KMS-11 (cell line): ENCODE measurements around the gene CDX4.
"Not testable (repeated sequence)": the region's sequence is repeated elsewhere in the genome, so short reads cannot be mapped to it uniquely, and the experiment has no call there.

Experiments
- H2AFZ ChIP-seq: fragments of 200-600 bp; sonication (generic); 2 replicates; pipeline ENCODE4 v1.6.1; 2016; ENCODE audit warnings: antibody characterized with exemption, mixed run types, low read depth
- H3K27ac ChIP-seq: fragments of 200-600 bp; sonication (generic); 2 replicates; pipeline ENCODE4 v1.6.1; 2016; ENCODE audit warnings: mild to moderate bottlenecking, mixed run types
- H3K27me3 ChIP-seq: fragments of 200-600 bp; sonication (generic); 2 replicates; pipeline ENCODE4 v1.6.1; 2017; ENCODE audit warnings: mild to moderate bottlenecking, low read depth, mixed run types, moderate library complexity; ENCODE audit not compliant: insufficient read depth
- H3K36me3 ChIP-seq: fragments of 200-600 bp; sonication (generic); 2 replicates; pipeline ENCODE4 v1.6.1; 2017; ENCODE audit warnings: mild to moderate bottlenecking, mixed run types; ENCODE audit not compliant: insufficient read depth
- H3K4me1 ChIP-seq: fragments of 200-600 bp; sonication (generic); 2 replicates; pipeline ENCODE4 v1.6.1; 2016; ENCODE audit warnings: mild to moderate bottlenecking, low read depth, mixed run types; ENCODE audit not compliant: poor library complexity, severe bottlenecking
- H3K4me2 ChIP-seq: fragments of 200-600 bp; sonication (generic); 2 replicates; pipeline ENCODE4 v1.7.0; 2016; ENCODE audit warnings: mild to moderate bottlenecking, mixed run types
- H3K4me3 ChIP-seq: fragments of 200-600 bp; sonication (generic); IDR thresholded peaks from 2 replicates; pipeline ENCODE4 v1.6.1; 2017; ENCODE audit warnings: low read depth, low read length, mixed read lengths; ENCODE audit not compliant: insufficient read depth
- H3K79me2 ChIP-seq: fragments of 200-600 bp; sonication (generic); 2 replicates; pipeline ENCODE4 v1.6.1; 2016; ENCODE audit warnings: low read depth, mixed run types; ENCODE audit not compliant: insufficient read depth
- H3K9ac ChIP-seq: fragments of 200-600 bp; sonication (generic); 2 replicates; pipeline ENCODE4 v1.6.1; 2016; ENCODE audit warnings: mild to moderate bottlenecking, mixed run types
- H4K20me1 ChIP-seq: fragments of 200-600 bp; sonication (generic); 2 replicates; pipeline ENCODE4 v1.6.1; 2016; ENCODE audit warnings: mild to moderate bottlenecking, mixed run types; ENCODE audit not compliant: insufficient read depth
- CTCF ChIP-seq: fragments of 200-600 bp; sonication (generic); conservative IDR thresholded peaks from 2 replicates; pipeline ENCODE4 v1.6.1; 2017; ENCODE audit warnings: low read depth, mild to moderate bottlenecking, antibody characterized with exemption, low read length, moderate library complexity, mixed read lengths

The CDX4 gene

GRCh38 chrX:73468376-73468775 lies 21.5 kb downstream of the CDX4 start:
- TF ChIP-seq CTCF: no peak
- Histone ChIP-seq H3K9ac (no peak overlapping the region), H3K4me1 (no peaks in the 10 kb centered on the region), H4K20me1 (no peaks in the 10 kb centered on the region), H2AFZ (no peak overlapping the region), H3K36me3 (no peaks in the 10 kb centered on the region), H3K79me2 (no peaks in the 10 kb centered on the region), H3K4me3 (no peak overlapping the region), H3K4me2 (no peak overlapping the region), H3K27ac (no peak overlapping the region), H3K27me3 (no peaks in the 10 kb centered on the region)

GRCh38 chrX:73478961-73479360 lies 32.1 kb downstream of the CDX4 start:
- Histone ChIP-seq H3K9ac (no peak overlapping the region), H3K4me1 (peaks cover 8% of the 10 kb centered on the region), H3K27me3 (no peaks in the 10 kb centered on the region), H3K79me2 (no peaks in the 10 kb centered on the region), H3K4me3 (no peak overlapping the region), H3K27ac (no peak overlapping the region), H3K36me3 (no peaks in the 10 kb centered on the region), H4K20me1 (no peaks in the 10 kb centered on the region), H3K4me2 (no peak overlapping the region), H2AFZ (no peak overlapping the region)
- no peak for TF ChIP-seq CTCF

GRCh38 chrX:73481521-73481920 lies 34.7 kb downstream of the CDX4 start:
- no peak for TF ChIP-seq CTCF
- Histone ChIP-seq H3K79me2 (no peaks in the 10 kb centered on the region), H3K27ac (no peak overlapping the region), H3K36me3 (no peaks in the 10 kb centered on the region), H3K27me3 (no peaks in the 10 kb centered on the region), H4K20me1 (no peaks in the 10 kb centered on the region), H3K9ac (no peak overlapping the region), H2AFZ (no peak overlapping the region), H3K4me1 (peaks cover 9% of the 10 kb centered on the region), H3K4me3 (no peak overlapping the region), H3K4me2 (no peak overlapping the region)

- no peak for TF ChIP-seq CTCF
- H2AFZ ChIP-seq: no peak overlapping the region
- no peaks in the 10 kb centered on the region for H3K27me3 ChIP-seq
- H3K4me1 ChIP-seq: no peaks in the 10 kb centered on the region
- no peak overlapping the region for H3K9ac ChIP-seq
- H3K79me2 ChIP-seq: no peaks in the 10 kb centered on the region
- no peaks in the 10 kb centered on the region for H3K36me3 ChIP-seq
- H4K20me1 ChIP-seq: no peaks in the 10 kb centered on the region
- no peak overlapping the region for H3K4me2 ChIP-seq
- no peak overlapping the region for H3K27ac ChIP-seq
- H3K4me3 ChIP-seq: no peak overlapping the region
Measured at GRCh38 chrX:73490661-73491060, 43.8 kb downstream of the CDX4 start.

- not testable (repeated sequence) for H4K20me1 ChIP-seq, H2AFZ ChIP-seq, H3K27me3 ChIP-seq, H3K27ac ChIP-seq, H3K4me2 ChIP-seq, H3K4me1 ChIP-seq, H3K36me3 ChIP-seq, H3K79me2 ChIP-seq, H3K4me3 ChIP-seq, H3K9ac ChIP-seq
Measured at GRCh38 chrX:73492178-73492577, 45.3 kb downstream of the CDX4 start.
